Muscle layer of colon (tissue), 2 donors: Measurements from ENCODE around the gene CLDND1.

Experiments used
- H3K27ac ChIP-seq: one replicate; pipeline ENCODE4 v1.7.0; 2013; ENCODE audit warnings: low read depth, mild to moderate bottlenecking, low read length, moderate library complexity
- H3K27me3 ChIP-seq, 2 donors: one replicate each; pipeline ENCODE4 v1.7.0; 2013; ENCODE audit warnings: low read length in 2 of 2, mild to moderate bottlenecking in 2 of 2; ENCODE audit not compliant: insufficient read depth in 2 of 2, control insufficient read depth in 1 of 2
- H3K36me3 ChIP-seq: one replicate; pipeline ENCODE4 v1.7.0; 2013; ENCODE audit warnings: mild to moderate bottlenecking, low read length; ENCODE audit not compliant: insufficient read depth
- H3K4me1 ChIP-seq: one replicate; pipeline ENCODE4 v1.7.0; 2013; ENCODE audit warnings: mild to moderate bottlenecking, low read length; ENCODE audit not compliant: insufficient read depth
- H3K4me3 ChIP-seq, 2 donors: one replicate each; pipeline ENCODE4 v1.7.0; 2013; ENCODE audit warnings: low read length in 2 of 2, low read depth in 1 of 2, mild to moderate bottlenecking in 1 of 2, moderate library complexity in 1 of 2
- H3K9ac ChIP-seq: one replicate; pipeline ENCODE4 v1.7.0; 2013; ENCODE audit warnings: low read length
- H3K9me3 ChIP-seq: one replicate; pipeline ENCODE4 v1.7.0; 2013; ENCODE audit warnings: mild to moderate bottlenecking, low read length
- donor health status: abdominal sarcoma.
- donor health status: Adenocarcinoma of cecum.

CLDND1 gene

GRCh38 chr3:98508582-98508981, 14.1 kb downstream of the CLDND1 start:
- Histone ChIP-seq H3K4me1 (no peaks in the 10 kb centered on the region), H3K27ac (no peak overlapping the region), H3K27me3 (no peaks in the 10 kb centered on the region), H3K4me3 (no peak overlapping the region), H3K9me3 (no peaks in the 10 kb centered on the region), H3K9ac (no peak overlapping the region), H3K36me3 (peaks cover 8% of the 10 kb centered on the region)

GRCh38 chr3:98504539-98504938, 18.2 kb downstream of the CLDND1 start:
- Histone ChIP-seq H3K9ac (no peak overlapping the region), H3K27ac (no peak overlapping the region), H3K27me3 (no peaks in the 10 kb centered on the region), H3K9me3 (no peaks in the 10 kb centered on the region), H3K4me1 (no peaks in the 10 kb centered on the region), H3K36me3 (no peaks in the 10 kb centered on the region), H3K4me3 (no peak overlapping the region)

GRCh38 chr3:98501863-98502576, 20.7 kb downstream of the CLDND1 start:
- Histone ChIP-seq H3K27ac (no peak overlapping the region), H3K36me3 (no peaks in the 10 kb centered on the region), H3K27me3 (no peaks in the 10 kb centered on the region)

GRCh38 chr3:98501270-98501669, 21.4 kb downstream of the CLDND1 start:
- no peak overlapping the region for H3K9ac ChIP-seq
- no peak overlapping the region for H3K4me3 ChIP-seq
- no peaks in the 10 kb centered on the region for H3K9me3 ChIP-seq
- no peaks in the 10 kb centered on the region for H3K36me3 ChIP-seq
- H3K4me1 ChIP-seq: no peaks in the 10 kb centered on the region
- no peak overlapping the region for H3K27ac ChIP-seq
- H3K27me3 ChIP-seq: no peaks in the 10 kb centered on the region

More at GRCh38 chr3:98501863-98502576, 20.7 kb downstream of the CLDND1 start:
- Histone ChIP-seq H3K4me1 (no peaks in the 10 kb centered on the region), H3K4me3 (no peak overlapping the region), H3K9me3 (no peaks in the 10 kb centered on the region), H3K9ac (no peak overlapping the region)

- H3K27ac ChIP-seq: no peak overlapping the region
- H3K4me1 ChIP-seq: no peaks in the 10 kb centered on the region
- no peak overlapping the region for H3K9ac ChIP-seq
- H3K4me3 ChIP-seq: no peak overlapping the region
- no peaks in the 10 kb centered on the region for H3K9me3 ChIP-seq
- H3K27me3 ChIP-seq: no peaks in the 10 kb centered on the region
- H3K36me3 ChIP-seq: no peaks in the 10 kb centered on the region
Observed at GRCh38 chr3:98500019-98500418, 22.7 kb downstream of the CLDND1 start.

- Histone ChIP-seq H3K36me3 (no peaks in the 10 kb centered on the region), H3K4me1 (no peaks in the 10 kb centered on the region), H3K27ac (no peak within 1 kb of the TSS), H3K4me3 (no peak within 1 kb of the TSS), H3K9ac (no peak within 1 kb of the TSS), H3K27me3 (no peaks in the 10 kb centered on the region), H3K9me3 (no peaks in the 10 kb centered on the region)
Observed at GRCh38 chr3:98497381-98497780, 25.3 kb downstream of the CLDND1 start, which contains the start of gene OR5K2. Gene OR5K2, plus strand, starts transcription at chr3:98497681. Its CDS starts 0 bp downstream, at chr3:98497681.

- no peak overlapping the region for H3K27ac ChIP-seq
- H3K4me1 ChIP-seq: no peaks in the 10 kb centered on the region
- peaks cover 28% of the 10 kb centered on the region for H3K9me3 ChIP-seq
- H3K27me3 ChIP-seq: no peaks in the 10 kb centered on the region
- no peak overlapping the region for H3K9ac ChIP-seq
- no peak overlapping the region for H3K4me3 ChIP-seq
- no peaks in the 10 kb centered on the region for H3K36me3 ChIP-seq
Observed at GRCh38 chr3:98483626-98484025, 39.1 kb downstream of the CLDND1 start.

- H3K27me3 ChIP-seq: no peaks in the 10 kb centered on the region
- H3K4me3 ChIP-seq: no peak overlapping the region
- peaks cover 21% of the 10 kb centered on the region for H3K9me3 ChIP-seq
- H3K27ac ChIP-seq: no peak overlapping the region
- no peaks in the 10 kb centered on the region for H3K4me1 ChIP-seq
- no peak overlapping the region for H3K9ac ChIP-seq
- no peaks in the 10 kb centered on the region for H3K36me3 ChIP-seq
Observed at GRCh38 chr3:98482717-98483482, 39.8 kb downstream of the CLDND1 start.
